ENCODE results near the gene TNFSF11.

- TF ChIP-seq CTCF (IDR thresholded peaks at IDR 0.05) (no peak), EP300 (IDR thresholded peaks at IDR 0.05) (no peak), POLR2A (IDR thresholded peaks at IDR 0.05) (no peak), POLR2AphosphoS5 (IDR thresholded peaks at IDR 0.05) (no peak)
Measured at GRCh38 chr13:42650506-42650905, 76.6 kb downstream of the TNFSF11 start.
